Measurements from ENCODE around the gene PLK1. TPM values are rescaled to one million over a fixed set of nuclear protein-coding genes. Genes with fewer than 3 reads are reported as not detected.

PLK1 gene
- total RNA-seq, 1 donor from 2014 or later, result 1.6 TPM

Other genes with a start within 250 kb of the PLK1 start
- 16.7 TPM for gene COG7, start 225.7 kb upstream of the PLK1 start, total RNA-seq
- gene GGA2, start 168.4 kb upstream of the PLK1 start, total RNA-seq, result 17.9 TPM
- 33.0 TPM for gene EARS2, start 121.5 kb upstream of the PLK1 start, total RNA-seq
- gene UBFD1, start 121.2 kb upstream of the PLK1 start, total RNA-seq, result 53.0 TPM
- 108 TPM for gene NDUFAB1, start 82.6 kb upstream of the PLK1 start, total RNA-seq
- gene PALB2, start 37.6 kb upstream of the PLK1 start, total RNA-seq, result 21.6 TPM
- 75.0 TPM for gene DCTN5, start 37.4 kb upstream of the PLK1 start, total RNA-seq
- not detected for gene ERN2, start 34.3 kb downstream of the PLK1 start, total RNA-seq
- 1.2 TPM for gene CHP2, start 76.1 kb downstream of the PLK1 start, total RNA-seq
- gene PRKCB, start 157.1 kb downstream of the PLK1 start, total RNA-seq, result 49.3 TPM